Measurements from ENCODE around the gene PSME1. TPM values are rescaled to one million over a fixed set of nuclear protein-coding genes. Genes with fewer than 3 reads are reported as not detected.

The PSME1 gene
- total RNA-seq, 1 donor from 2014 or later = 121 TPM

GRCh38 chr14:24186831-24187538 lies 51.0 kb downstream of the PSME1 start:
- DNase-seq (ENCODE audit: low spot score) = no peak

DNA sequence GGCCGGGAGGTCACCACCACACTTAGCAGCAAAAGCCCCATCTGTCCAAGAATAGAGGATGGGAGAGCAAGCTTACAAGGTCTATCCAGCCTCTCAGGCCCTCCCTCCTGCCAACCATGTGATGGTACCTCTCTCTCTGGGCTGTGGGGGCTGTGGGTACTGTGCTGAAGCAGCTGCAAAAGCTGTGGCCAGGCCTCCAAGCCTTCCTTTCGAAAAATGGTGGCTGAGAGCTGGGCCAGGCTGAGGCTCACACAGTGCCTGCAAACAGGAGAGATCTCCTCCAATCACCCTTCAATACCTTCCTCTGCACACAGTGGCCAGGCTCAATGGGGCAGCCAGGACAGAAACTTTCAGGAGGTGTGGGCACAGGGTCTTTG lies 51.5 kb downstream of the PSME1 start:
- no peak for DNase-seq (ENCODE audit: low spot score)

Small RNAs within 50 kb of the gene (microRNA-seq; reads per million reads assigned to microRNA genes)
- gene MIR7703 (ENCODE audit: borderline number of aligned reads) = not detected

Other genes with a start within 250 kb of the PSME1 start
- 19.2 TPM for gene DHRS4, start 182.4 kb upstream of the PSME1 start, total RNA-seq
- 18.9 TPM for gene DHRS4L2, start 147.3 kb upstream of the PSME1 start, total RNA-seq
- gene CARMIL3, start 84.2 kb upstream of the PSME1 start, total RNA-seq = 0.61 TPM
- gene CPNE6, start 64.6 kb upstream of the PSME1 start, total RNA-seq = not detected
- gene PCK2, start 41.9 kb upstream of the PSME1 start, total RNA-seq = 39.1 TPM
- gene DCAF11, start 21.4 kb upstream of the PSME1 start, total RNA-seq = 31.7 TPM
- 1.6 TPM for gene NRL, start 21.2 kb upstream of the PSME1 start, total RNA-seq
- gene FITM1, start 5.5 kb upstream of the PSME1 start, total RNA-seq = 0.58 TPM
- 15.5 TPM for gene EMC9, start 5.4 kb downstream of the PSME1 start, total RNA-seq
- gene PSME2, start 10.4 kb downstream of the PSME1 start, total RNA-seq = 113 TPM
- 60.0 TPM for gene RNF31, start 11.3 kb downstream of the PSME1 start, total RNA-seq
- 102 TPM for gene IRF9, start 25.1 kb downstream of the PSME1 start, total RNA-seq
- 31.5 TPM for gene REC8, start 35.9 kb downstream of the PSME1 start, total RNA-seq
- gene IPO4, start 52.6 kb downstream of the PSME1 start, total RNA-seq = 46.3 TPM
- gene TM9SF1, start 59.2 kb downstream of the PSME1 start, total RNA-seq = 51.0 TPM
- not detected for gene TSSK4, start 69.5 kb downstream of the PSME1 start, total RNA-seq
- gene CHMP4A, start 77.3 kb downstream of the PSME1 start, total RNA-seq = 58.7 TPM
- 10.3 TPM for gene MDP1, start 79.9 kb downstream of the PSME1 start, total RNA-seq
- 169 TPM for gene NEDD8, start 96.2 kb downstream of the PSME1 start, total RNA-seq
- gene GMPR2, start 96.7 kb downstream of the PSME1 start, total RNA-seq = 46.5 TPM
- gene TINF2, start 106.4 kb downstream of the PSME1 start, total RNA-seq = 73.3 TPM
- 0.77 TPM for gene TGM1, start 127.0 kb downstream of the PSME1 start, total RNA-seq
- 17.0 TPM for gene RABGGTA, start 135.4 kb downstream of the PSME1 start, total RNA-seq
- 19.0 TPM for gene DHRS1, start 163.6 kb downstream of the PSME1 start, total RNA-seq
- gene NOP9, start 163.7 kb downstream of the PSME1 start, total RNA-seq = 23.4 TPM
- 19.1 TPM for gene CIDEB, start 171.8 kb downstream of the PSME1 start, total RNA-seq
- gene LTB4R2, start 173.9 kb downstream of the PSME1 start, total RNA-seq = 7.2 TPM
- 11.9 TPM for gene LTB4R, start 175.3 kb downstream of the PSME1 start, total RNA-seq
- gene ADCY4, start 198.9 kb downstream of the PSME1 start, total RNA-seq = 59.6 TPM
- gene RIPK3, start 203.8 kb downstream of the PSME1 start, total RNA-seq = 12.7 TPM
- 41.3 TPM for gene NFATC4, start 232.0 kb downstream of the PSME1 start, total RNA-seq

Measured in mesenteric fat pad (tissue), 1 donor.